HG02571 (cell line): ENCODE results near the gene PSME2.

ENCODE experiments used
- ATAC-seq: cut with Tn5 transposase; IDR thresholded peaks from one replicate; pipeline ENCODE4 v1.9.1; 2021; ENCODE audit warnings: mild to moderate bottlenecking, moderate library complexity; ENCODE audit not compliant: unreplicated experiment

Gene PSME2, protein sequence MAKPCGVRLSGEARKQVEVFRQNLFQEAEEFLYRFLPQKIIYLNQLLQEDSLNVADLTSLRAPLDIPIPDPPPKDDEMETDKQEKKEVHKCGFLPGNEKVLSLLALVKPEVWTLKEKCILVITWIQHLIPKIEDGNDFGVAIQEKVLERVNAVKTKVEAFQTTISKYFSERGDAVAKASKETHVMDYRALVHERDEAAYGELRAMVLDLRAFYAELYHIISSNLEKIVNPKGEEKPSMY

DNA sequence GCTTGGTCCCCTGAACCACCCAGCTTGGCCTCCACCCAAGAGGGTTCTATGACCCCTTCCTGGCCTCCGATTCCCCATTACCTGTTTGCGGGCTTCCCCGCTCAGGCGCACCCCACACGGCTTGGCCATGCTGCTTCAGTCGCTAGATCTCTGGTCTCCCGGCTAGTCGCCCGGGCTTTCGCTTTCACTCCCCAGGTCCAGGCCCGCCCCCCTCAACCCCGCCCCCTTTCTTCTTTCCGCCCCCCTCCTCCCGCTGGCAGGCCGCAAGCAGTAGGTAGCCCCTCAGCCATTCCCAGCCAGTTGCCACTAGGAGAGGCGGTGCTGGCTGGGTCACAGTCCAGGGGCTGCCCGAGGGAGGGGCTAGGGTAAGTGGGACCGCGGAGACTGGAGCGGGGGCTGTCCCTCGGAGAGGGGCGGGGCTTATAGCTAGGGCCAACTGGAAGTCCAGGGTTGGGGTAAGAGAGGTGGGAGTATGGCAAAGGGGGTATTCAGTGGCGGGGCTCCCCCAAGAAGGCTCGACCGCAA lies at the start of gene PSME2:
Gene PSME2, minus strand, starts transcription at position 158 of the 525 bp plus-strand sequence. Its CDS starts 29 bp downstream, at position 129.
- ATAC-seq = peak; percentile 66

DNA sequence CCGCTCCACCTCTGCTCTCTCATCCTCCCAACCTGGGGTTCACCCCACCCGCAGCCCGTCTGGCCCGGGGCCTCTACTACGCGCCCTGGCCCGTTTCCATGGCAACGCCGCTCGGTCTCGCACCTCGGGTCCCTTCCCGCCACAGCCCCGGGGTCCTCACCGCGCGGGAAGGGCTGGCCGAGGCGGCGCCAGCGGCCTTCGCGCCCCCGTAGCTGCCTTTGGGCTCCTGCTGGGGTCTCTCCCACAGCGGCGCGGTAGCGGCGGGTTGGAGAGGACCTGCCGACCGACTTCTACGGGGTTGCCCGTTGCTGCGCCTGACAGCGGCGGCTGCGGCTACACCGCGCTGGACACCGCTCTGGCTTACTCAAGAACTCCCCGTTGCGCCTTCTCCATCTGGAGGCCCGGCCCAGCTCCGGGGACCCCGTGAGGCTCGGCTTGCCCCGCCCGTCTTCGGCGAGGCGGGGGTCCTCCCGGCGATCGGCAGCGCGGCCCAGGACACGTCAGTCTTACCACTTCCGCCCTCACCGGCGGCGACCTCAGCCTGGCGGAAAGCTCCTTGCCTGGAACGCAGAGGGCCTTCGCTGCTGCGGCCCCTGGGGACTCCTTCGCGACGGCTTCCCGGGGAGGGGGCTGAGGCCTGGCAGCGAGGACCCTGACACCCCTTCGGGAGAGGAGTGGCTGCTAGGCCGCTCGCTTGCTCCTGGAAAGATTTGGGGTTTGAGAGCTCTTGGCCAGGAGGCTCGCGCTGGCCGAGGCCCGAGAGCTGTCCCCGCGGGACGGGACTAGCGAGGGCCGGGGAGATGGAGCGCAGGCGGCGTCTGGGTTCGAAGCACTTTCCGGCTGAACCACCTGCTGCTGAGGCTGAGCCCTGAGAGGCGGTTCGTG lies 49.0 kb upstream of the PSME2 start, which contains the start of gene TM9SF1:
Gene TM9SF1, minus strand, starts transcription at position 256 of the 885 bp plus-strand sequence. CDS start 422 bp downstream, outside the sequence.
- peak; percentile 74 for ATAC-seq

DNA sequence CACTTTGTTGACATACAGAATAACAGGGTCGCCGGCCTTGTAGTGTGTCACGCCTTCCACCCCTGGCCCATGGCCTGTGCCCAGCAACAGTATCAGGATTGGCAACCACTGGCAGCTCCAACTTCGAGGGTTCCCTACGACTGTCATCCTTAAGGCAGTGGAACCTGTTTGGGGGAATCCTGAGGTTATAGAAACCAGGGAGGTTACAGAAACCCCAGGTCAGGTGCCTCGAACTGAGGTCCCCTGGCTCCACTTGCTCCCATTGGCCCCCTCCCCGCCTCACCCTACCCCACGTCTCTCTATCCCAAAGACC lies 48.4 kb upstream of the PSME2 start:
- ATAC-seq = no peak

DNA sequence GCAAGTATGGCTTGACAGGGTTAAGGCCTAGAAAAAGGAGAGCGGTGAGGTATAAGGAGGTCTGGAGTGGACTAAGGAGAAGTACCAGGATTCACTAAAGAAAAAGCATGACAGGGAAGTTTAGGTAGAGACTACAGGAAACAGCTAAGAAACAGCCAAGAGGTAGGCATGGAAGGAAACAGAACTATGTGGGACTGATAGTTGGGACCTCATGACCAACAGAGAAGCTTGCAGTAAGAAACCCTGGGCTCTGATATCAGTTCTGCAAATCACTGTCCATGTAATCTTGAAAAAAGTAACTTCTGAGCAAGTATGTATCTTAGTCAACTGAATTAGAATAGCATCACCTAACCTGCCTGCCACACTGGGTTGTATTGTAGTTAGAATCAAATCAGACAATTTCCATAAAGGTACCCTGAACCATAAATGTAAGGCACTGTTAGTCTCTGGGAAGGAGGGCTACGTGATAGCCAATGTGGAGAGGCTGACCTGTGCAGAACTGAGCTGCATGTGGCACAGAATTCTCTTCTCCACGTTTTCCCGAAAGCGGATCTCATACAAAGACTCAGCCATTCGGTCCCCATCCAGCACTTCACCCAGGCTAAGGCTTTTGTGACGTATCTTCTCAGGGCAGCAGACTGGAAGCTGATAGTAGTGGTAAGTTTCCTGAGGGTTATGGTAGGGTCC lies 47.9 kb upstream of the PSME2 start:
- no peak for ATAC-seq

DNA sequence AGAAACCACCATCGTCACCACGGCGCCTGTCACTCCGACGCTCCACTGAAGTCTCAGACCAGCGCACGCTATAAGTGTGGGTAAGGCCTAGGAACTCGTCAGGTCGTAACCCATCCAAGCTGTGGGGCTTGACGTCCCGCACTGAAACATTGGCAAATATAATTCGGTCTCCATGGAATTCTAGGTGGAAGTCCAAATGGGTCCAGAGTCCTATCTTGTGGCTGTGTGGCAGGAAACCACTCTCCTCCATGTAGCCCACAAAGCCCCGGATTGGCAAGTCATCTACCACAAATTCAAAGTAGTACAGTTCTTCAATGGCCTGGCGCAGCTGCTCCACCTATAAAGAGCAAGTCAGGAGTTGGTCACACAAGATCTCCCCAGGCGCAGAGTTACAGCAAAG lies 46.5 kb upstream of the PSME2 start:
- no peak for ATAC-seq

DNA sequence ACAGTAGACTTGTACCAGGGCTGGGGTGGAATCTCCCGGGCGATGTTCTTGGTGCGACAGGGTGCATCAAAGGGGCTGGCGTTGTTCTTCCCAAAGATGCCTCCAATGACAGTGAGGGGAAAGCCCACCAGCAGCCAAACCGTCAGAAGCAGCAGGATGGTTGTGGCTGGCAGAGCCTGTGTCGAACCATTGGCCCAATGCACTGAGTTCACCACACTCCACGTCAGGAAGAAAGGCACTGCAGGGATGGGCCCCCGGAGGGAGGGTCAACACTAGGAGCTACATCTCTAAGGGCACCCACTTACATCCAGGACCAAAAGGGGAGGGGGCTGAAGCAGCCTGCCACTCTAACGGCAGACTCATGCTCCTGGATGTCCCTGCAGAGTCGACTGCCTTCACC lies 44.0 kb upstream of the PSME2 start:
- no peak for ATAC-seq

DNA sequence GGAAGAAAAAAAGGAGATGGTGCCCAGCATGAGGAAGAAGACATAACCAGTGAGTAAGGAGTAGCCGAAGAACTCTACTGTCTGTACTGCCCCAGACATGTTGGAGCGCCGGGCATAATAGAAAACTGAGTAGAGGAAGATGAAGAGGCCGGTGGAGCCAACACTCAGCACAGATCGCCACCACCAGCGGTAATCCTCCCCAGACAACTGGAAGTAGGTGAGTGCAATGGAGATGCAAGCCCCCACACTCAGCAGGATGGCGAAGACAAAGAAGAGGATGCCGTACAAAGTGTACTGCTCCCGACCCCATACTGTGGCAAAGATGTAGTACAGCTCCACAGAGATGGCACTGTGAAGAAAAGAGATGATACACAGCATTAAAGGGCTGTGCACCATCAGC lies 43.0 kb upstream of the PSME2 start:
- no peak for ATAC-seq

DNA sequence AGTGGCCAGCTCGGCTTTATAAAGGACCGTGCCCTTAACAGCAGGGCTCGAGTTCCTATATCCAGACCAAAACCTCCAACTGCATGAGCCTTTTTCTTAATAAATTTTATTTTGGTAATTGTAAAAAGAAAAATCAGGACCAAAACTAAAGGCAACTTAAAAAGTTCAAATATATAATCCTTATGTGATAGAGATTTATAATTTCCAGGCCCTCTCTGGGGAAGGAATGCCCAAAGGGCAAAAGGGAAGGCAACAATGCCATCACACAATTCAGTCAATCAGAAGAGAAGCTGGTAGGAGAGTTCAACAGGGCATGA lies 42.6 kb upstream of the PSME2 start:
- ATAC-seq = no peak

DNA sequence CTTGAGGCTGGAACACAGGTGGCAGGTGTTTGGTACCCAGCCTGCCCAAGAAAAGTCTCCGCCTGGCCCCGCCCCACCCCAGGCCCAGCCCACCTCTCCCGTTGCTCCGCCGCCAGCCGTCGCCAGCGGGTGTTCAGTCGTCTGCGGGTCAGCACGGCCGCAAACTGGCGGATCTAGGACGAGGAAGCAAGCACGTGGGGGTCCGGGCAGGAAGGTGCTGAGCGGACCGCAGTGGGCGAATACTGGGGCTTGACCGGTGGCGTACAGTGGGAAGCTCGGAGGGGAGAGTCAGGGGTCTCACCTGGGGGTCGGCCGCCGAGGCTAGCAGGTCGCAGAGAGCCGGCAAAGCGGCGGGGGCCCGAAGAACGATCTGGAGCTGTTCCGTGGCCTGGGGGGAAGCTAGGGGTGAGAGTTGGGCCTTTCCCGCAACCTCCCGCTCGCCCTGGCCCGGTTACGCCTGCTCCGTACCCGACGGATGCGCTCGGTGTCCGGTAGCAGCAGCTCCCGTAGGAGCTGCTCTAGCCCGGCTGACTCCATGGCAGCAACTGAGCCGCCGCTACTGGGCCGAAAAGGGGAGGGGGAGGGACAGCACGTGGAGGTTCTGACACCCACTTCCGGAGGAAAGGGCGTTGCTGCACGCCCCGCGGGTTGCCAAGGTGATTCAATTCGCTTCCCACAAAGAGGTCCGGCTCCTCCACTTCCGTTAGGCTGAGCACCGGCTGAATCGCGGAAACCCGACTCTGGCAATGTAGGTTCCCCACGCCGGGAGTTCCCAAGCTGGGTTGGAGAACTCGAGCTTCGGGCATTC lies 42.0 kb upstream of the PSME2 start, which contains the start of gene IPO4:
Gene IPO4, minus strand, starts transcription at position 566 of the 808 bp plus-strand sequence. Its CDS starts 29 bp downstream, at position 537.
- peak; percentile 86 for ATAC-seq

DNA sequence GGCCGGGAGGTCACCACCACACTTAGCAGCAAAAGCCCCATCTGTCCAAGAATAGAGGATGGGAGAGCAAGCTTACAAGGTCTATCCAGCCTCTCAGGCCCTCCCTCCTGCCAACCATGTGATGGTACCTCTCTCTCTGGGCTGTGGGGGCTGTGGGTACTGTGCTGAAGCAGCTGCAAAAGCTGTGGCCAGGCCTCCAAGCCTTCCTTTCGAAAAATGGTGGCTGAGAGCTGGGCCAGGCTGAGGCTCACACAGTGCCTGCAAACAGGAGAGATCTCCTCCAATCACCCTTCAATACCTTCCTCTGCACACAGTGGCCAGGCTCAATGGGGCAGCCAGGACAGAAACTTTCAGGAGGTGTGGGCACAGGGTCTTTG lies 41.1 kb upstream of the PSME2 start:
- ATAC-seq = no peak

DNA sequence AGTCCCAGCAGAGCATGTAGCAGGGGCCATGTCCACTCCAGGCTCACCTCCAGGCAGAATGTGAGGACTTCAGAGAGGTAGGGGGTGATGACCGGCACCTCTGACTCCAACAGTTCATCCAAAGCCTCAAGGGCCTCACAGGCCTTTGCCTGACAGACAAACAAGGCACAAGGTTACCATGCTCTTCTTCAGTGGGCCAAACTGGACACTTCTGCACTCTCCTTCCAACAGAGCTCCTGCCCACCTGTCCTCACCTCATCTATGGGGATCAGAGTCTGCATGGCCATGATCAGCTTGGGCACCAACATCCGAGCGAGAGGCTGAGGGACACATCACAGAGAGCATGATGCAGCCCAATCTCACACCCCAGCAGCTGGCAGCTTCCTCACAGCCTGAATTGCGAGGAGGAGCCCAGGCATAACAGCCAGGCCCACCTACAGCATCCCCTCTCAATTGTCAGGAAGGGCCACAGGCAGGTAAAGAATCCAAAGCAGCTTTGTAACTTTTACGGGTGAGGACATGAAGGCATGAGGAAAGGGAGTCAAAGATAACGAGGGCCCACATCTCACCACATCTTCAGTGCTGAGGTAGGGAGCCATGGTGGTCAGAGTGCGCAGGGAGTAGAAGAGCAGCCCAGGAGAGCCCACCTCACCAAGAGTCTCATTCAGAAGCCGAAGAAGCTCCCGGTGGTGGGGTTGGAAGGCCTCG lies 40.6 kb upstream of the PSME2 start:
- no peak for ATAC-seq

DNA sequence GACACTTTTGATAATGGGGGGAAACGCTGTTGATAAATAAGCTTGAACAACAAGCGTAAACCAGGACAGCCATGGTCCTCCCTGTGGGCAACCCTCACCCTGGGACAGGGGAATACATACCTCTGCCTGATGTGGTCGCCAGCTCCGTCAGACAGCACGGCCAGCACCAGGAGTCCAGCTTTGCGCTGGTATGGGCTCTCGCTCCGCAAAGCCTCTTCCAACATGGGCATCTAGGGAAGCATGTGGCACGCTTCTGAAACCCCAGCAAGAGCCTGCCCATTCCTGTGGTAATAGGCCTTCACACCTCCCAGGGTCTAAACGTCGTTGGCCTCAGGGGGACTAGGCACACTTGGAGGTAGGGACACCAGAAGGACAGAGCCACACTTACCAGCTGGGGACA lies 39.3 kb upstream of the PSME2 start:
- no peak for ATAC-seq

DNA sequence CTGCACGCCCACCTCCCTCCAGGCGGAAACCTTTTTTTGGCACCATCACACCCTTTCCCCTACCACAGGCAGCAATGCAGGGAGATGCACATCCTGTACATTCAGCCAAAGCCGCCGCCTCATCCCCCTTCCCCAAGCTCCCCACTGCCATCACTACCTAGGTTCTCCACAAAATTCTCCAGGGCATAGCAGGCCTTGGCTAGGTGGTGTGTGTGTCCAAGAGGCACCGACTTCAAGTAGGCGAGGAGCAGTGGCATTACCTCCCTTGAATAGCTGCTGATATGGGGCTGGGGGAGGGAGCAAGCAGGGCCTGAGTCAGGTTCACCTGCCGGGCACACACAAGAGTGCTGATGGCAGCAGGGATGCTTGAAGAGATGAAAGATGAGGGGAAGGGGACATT lies 38.6 kb upstream of the PSME2 start:
- no peak for ATAC-seq

DNA sequence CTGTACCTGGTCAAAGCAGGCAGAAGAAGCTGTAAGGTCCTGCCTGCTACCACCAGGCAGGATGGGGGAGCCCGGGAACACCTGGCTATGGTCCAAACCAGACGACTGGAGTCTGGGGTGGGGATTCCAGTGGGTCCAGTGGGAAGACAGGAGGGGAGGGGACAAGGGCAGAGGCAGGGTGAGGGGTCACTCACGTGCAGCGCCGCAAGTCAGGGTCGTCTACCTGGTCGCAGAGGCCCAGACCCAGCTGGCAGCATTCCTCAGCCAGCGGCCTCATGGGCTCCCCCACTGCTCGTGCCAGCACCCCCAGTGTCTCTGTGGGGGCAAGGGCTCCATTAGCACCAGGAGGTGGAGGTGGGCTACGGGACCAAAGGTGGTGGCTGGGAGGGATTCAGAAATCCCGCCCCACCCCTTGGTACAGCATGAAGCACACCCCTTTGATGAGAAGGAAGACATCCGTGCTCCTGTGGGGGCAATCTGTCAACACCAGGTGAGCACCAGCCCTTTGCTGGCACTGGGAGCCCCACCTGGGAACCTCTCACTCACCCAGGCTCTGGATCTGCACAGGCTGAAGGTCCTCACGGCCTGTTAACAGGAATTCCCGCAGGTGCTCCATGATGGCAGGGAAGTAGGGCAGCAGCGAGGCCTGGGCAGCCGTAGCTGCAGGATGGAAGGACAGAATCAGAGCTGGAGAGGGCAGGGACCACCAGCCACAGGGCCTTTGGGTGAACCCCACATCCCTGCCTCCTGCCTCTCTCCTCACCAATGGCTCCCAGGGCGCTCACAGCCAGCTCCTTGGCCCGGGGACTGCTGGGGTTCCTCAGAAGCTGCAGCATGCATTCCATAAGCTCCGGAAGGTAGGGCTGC lies 37.9 kb upstream of the PSME2 start:
- no peak for ATAC-seq

DNA sequence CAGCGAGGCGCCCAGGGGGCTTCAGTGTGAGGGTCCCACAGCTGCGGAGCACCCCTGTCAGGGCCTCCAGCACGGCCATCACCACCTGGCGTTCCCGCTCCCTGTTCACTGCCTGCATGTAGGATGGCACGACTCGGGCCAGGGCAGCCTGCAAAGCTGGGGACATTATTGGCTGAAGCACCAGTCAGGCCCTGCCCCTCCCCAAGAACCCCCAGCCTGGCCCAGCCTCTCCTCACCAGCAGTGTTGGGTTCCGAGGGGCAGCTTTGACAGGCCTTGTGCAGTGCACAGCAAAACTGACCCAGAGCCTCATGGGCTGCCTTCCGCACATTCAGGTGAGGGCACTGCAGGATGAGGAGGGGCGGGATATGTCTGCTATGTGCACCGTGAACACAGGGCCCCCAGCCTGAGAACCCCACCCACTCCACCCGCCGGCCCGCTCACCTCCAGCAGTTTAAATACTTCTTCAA lies 36.6 kb upstream of the PSME2 start:
- no peak for ATAC-seq

DNA sequence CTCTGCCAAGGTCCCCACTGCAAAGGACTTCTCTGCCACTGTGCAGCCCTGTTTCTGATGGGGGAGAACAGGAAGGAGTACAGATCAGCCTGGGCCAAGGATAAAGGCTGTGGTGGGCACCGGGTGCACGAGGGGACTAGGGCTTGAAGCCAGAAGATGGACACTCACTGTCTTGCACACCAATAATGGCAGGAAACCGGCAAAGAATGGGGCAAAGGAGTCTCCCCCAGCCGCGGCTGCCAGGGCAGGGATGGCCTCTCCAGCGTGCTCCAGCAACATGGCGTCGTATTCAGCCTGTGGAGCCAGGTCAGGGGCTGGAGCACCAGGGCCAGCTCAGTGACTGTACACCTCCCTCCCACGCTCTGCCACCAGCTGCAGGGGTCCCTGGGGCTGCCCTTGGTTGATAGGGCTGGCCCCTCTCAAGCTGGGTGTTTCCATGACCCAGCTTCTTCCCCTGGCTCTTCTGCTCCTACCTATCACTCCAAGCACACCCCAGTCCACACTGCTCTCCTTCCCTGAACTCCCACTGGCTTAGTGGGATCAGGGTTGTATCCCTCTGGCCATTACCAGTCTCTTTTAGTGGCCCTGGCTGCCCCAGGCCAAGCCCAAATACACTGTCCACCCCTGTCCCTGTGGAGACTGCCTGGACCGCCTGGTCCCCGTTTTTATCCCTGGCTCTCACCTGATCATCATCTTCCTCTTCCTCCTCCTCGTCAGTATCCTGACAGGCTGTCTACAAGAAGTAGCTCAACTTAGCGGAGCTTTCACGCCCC lies 35.9 kb upstream of the PSME2 start:
- no peak for ATAC-seq

DNA sequence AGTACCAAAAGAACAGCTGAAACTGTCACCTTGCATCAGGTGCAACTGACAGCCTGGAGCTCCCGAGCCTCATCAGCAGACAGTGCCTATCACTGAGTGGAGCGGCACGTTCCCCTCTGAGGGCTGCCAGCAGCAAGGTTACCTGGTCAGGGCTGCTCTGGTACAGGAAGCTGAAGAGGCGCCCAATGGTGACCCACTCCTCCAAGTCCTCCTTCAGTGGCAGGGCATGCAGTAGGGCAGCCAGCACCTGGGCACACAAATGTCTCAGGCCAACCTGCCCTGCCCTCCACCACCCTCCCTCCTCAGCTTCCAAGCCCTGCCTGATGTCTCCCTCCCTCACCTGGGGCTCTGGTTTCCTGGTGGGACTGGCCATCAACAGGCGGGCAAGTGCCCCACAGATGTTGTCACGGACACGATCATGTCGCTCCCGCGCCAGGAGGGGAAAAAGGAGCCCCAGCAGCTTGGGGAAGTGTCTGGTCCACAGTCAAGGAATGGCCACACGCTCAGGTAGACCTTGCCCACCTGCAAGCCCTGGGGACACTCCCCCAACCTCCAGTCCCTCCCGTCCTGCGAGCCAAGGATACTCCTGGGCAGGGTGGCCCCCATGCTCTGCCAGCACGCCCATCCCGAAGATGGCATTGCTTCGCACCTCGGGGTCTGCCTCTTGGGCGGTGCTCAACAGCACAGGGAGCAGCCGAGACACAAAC lies 35.1 kb upstream of the PSME2 start:
- ATAC-seq = no peak
